ENCODE results near the gene TRERF1. TPM values are rescaled to one million over a fixed set of nuclear protein-coding genes. Genes with fewer than 3 reads are reported as not detected.

TRERF1 gene
- total and polyA plus RNA-seq, 2 of the 8 experiments (the other 6 are each of a cell fraction or from before 2014, with no cell fraction given): 10.8 to 21.5 TPM

DNA sequence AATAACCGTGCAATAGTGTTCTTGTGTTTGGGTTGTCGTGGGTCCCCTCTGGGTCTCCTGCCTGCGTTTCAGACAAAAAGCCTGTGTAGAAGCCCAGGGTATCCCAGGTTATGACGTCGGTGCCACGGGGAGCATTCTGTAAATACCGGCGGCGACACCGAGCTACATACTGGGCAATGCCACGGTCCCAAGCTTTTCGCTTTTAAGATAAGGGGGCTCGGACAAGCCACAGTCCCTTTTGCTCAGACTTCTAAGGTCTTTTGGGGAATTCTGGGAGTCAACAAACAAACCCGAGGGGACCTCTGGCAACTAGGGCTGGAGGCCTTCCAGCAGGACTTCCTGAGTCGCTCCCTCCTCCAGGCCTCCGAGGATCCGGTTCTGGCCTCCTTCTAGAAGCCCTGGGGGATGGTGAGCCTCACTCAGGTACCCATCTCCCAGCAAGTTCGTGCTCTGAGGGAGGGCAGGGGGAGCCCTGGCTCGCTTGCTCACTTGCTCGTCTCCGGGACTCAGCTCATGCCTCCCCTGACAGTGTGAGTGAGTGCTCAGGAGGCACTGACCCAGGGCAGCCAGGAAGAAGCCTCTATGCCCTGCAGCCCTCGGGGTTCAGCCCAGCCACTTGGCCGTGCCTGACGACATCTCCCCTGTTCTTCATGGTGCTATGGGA, 171.6 kb downstream of the TRERF1 start:
- Histone ChIP-seq H3K79me2 (ENCODE audit: control insufficient read depth in 1 of 2, insufficient read depth in 2 of 2, low read length in 2 of 2) (peaks cover 0 to 23% of the 10 kb centered on the region in 2 experiments; a peak in 3 of 4 replicates), H3K27me3 (replicated peaks in 1 of 4; ENCODE audit: control insufficient read depth in 3 of 4, extremely low read depth in 1 of 4, insufficient read depth in 3 of 4, low read length in 3 of 4) (no peaks in the 10 kb centered on the region), H3K4ac (replicated peaks; ENCODE audit: insufficient read length, low read depth, low read length) (no peak overlapping the region), H3K4me2 (ENCODE audit: insufficient read depth in 1 of 2, low read depth in 2 of 2, low read length in 2 of 2) (no peak overlapping the region), H2BK120ac (replicated peaks; ENCODE audit: low read depth, low read length) (no peak overlapping the region), H2AK5ac (ENCODE audit: low read depth, low read length) (no peak overlapping the region), H3K27ac (ENCODE audit: low read depth, low read length) (no peak overlapping the region), H2BK5ac (ENCODE audit: low read depth, low read length) (peak overlapping the region; percentile 32; the same call in 1 of the 2 replicates), H4K20me1 (replicated peaks in 1 of 2; ENCODE audit: control insufficient read depth in 1 of 2, insufficient read depth in 2 of 2, low read length in 2 of 2) (peaks cover 0 to 4% of the 10 kb centered on the region in 2 experiments), H4K8ac (ENCODE audit: extremely low read depth, insufficient read depth, low read length) (peak overlapping the region; percentile 25; the same call in 1 of the 2 replicates), H3K4me3 (ENCODE audit: extremely low read depth in 1 of 4, insufficient read depth in 2 of 4, low read depth in 3 of 4, low read length in 4 of 4) (no peak overlapping the region), H3K56ac (replicated peaks; ENCODE audit: insufficient read length, low read depth, low read length) (no peak overlapping the region), H4K91ac (replicated peaks; ENCODE audit: insufficient read length, low read length) (no peak overlapping the region), H3K9ac (replicated peaks in 1 of 4; ENCODE audit: extremely low read depth in 1 of 4, low read depth in 3 of 4, low read length in 3 of 4) (no peak overlapping the region), H2BK20ac (ENCODE audit: low read length) (no peak overlapping the region), H2AFZ (ENCODE audit: low read length) (no peak overlapping the region), H2BK12ac (ENCODE audit: low read depth, low read length) (no peak overlapping the region), H3K14ac (ENCODE audit: insufficient read length) (no peak overlapping the region), H3K36me3 (ENCODE audit: control insufficient read depth in 2 of 4, insufficient read depth in 4 of 4, low read length in 3 of 4) (no peaks in the 10 kb centered on the region), H3K23ac (ENCODE audit: insufficient read length) (no peak overlapping the region), H3K4me1 (replicated peaks in 1 of 4; ENCODE audit: control insufficient read depth in 3 of 4, insufficient read depth in 4 of 4, low read length in 3 of 4) (peaks cover 0 to 15% (median 3%) of the 10 kb centered on the region in 4 experiments; a peak in 3 of 7 replicates), H3K79me1 (ENCODE audit: low read depth, low read length) (peaks cover 15% of the 10 kb centered on the region), H3K18ac (ENCODE audit: extremely low read depth, low read length) (peak overlapping the region; percentile 33; the same call in 1 of the 2 replicates), H3K9me3 (ENCODE audit: insufficient read depth in 2 of 2, low read depth in 1 of 2, low read length in 1 of 2) (0 out of 4 replicates have a peak, but pooled peaks cover 0 to 3% of the 10 kb centered on the region in 2 experiments), H2BK15ac (ENCODE audit: low read length) (no peak overlapping the region), H3K23me2 (ENCODE audit: low read depth, low read length) (no peaks in the 10 kb centered on the region), H4K5ac (ENCODE audit: insufficient read length, low read depth, low read length) (no peak overlapping the region)
- WGBS, 2 experiments (ENCODE audit: extremely low coverage in 1 of 2, insufficient coverage in 1 of 2, insufficient read length in 1 of 2, insufficient replicate concordance in 2 of 2, low coverage in 1 of 2, low lambda C conversion rate in 2 of 2, missing lambda C conversion rate in 1 of 2): 93% methylated on average over 23 of the region's 24 CpGs; no CpG with 5 or more reads in 1 of the 2 experiments
- FAIRE-seq: no peak
- ChIA-PET POLR2A (ENCODE audit: partially characterized antibody) (no interaction called here), CTCF (ENCODE audit: partially characterized antibody) (interaction anchor here (1.0 to 5.5 kb wide), 7 partner anchors 9 to 252 kb away, joined by 3 to 23 read pairs (median 3); no protein-coding TSS in a partner anchor)
- DNase-seq (ENCODE audit: low read depth in 1 of 2, low spot score in 2 of 2): no peak
- TF ChIP-seq POLR2A (IDR thresholded peaks at IDR 0.05; ENCODE audit: control extremely low read depth in 1 of 2, low read depth in 2 of 2, low read length in 2 of 2) (no peak), TEAD4 (IDR thresholded peaks at IDR 0.05; ENCODE audit: low read depth, low read length) (no peak), NRF1 (IDR thresholded peaks at IDR 0.05; ENCODE audit: low read depth, low read length) (no peak)

All from H1 (cell line).